ENCODE data around the gene TSG101.

TSG101 gene

DNA sequence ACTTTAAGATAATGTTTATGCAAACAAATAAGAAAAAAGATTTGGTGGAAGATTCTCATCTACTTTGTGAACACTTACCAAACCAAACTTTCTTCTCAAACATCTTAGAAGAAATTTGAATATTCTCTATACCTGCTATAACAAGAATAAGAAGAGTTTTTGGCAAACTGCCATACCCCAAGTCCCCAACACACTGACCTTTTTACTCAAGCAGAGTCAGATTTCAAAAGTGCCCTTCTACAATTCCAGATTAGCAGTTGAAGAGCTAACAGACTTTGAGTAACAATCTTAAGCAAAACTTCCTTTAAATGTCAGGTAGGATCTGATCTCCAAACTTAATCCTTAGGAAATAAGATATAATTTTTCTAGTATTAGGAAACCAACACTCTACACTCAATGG lies 33.9 kb downstream of the TSG101 start:
- no peak for DNase-seq (ENCODE audit: low read depth in 2 of 2)

DNA sequence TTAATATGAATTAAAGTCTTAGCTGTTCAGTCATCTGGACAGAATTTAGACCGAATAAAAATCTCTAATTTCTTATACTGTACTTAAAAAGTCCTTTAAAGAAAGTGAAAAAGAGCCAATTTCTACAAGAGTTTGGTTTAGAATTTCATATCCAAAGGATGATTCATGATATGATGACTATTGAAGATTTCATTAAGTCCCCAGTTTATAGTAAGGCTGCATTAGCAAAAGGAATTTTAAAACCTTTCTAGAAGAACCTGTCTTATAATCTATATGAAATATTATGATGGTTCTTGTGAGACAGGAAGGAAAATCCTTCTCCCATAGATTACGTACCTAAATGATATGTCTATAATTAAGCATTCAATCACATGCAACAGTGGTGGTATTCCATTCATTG lies 34.8 kb downstream of the TSG101 start:
- no peak for DNase-seq (ENCODE audit: low read depth in 2 of 2)

- no peak for DNase-seq (ENCODE audit: low read depth in 2 of 2)
Observed at GRCh38 chr11:18490736-18491485, 35.8 kb downstream of the TSG101 start.

- no peak for DNase-seq (ENCODE audit: low read depth in 2 of 2)
Observed at GRCh38 chr11:18490319-18490718, 36.4 kb downstream of the TSG101 start.

GRCh38 chr11:18485913-18486528 lies 40.7 kb downstream of the TSG101 start:
- no peak for DNase-seq (ENCODE audit: low read depth in 2 of 2)

DNA sequence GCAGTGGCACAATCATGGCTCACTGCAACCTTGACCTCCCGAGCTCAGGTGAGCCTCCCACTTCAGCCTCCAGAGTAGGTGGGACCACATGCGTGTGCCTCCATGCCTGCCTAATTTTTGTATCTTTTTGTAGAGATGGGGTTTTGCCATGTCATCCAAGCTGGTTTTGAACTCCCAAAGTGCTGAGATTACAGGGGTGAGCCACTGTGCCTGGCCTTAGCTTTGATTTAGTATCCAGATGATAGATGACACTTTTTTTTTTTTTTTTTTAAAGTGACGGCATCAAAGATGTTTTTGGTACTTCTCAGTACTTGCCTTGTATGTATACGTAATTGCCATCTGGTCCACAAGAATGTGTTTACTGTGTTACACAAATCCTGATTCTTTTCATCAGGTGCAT lies 47.7 kb downstream of the TSG101 start:
- no peak for DNase-seq (ENCODE audit: low read depth in 2 of 2)

DNA sequence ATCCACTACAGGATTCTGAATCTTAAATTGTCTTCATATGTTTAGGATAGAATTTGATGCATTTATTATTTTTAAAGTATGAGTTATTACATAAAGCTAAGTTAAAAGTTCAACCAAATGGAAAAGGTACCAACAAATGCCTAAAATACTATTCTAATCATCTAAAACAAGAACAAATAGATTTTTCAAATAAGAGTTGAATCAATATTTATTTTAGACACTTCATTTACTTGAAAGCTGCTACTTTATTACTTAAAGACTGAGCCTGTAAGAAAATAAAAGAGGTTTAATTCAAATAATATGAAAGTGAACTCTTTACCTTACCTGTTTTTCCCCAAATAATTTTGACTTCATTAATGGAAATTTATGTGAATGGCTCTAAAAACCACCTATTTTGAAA lies 54.2 kb downstream of the TSG101 start:
- no peak for DNase-seq (ENCODE audit: low read depth in 2 of 2)

- no peak for DNase-seq (ENCODE audit: low read depth in 2 of 2)
Observed at GRCh38 chr11:18471995-18472394, 54.7 kb downstream of the TSG101 start.

- no peak for DNase-seq (ENCODE audit: low read depth in 2 of 2)
Observed at GRCh38 chr11:18468961-18469360, 57.8 kb downstream of the TSG101 start.

GRCh38 chr11:18468059-18468458 lies 58.7 kb downstream of the TSG101 start:
- no peak for DNase-seq (ENCODE audit: low read depth in 2 of 2)

GRCh38 chr11:18466402-18466801 lies 60.3 kb downstream of the TSG101 start:
- no peak for DNase-seq (ENCODE audit: low read depth in 2 of 2)

GRCh38 chr11:18463439-18463838 lies 63.3 kb downstream of the TSG101 start:
- no peak for DNase-seq (ENCODE audit: low read depth in 2 of 2)

- no peak for DNase-seq (ENCODE audit: low read depth in 2 of 2)
Observed at GRCh38 chr11:18461909-18462308, 64.8 kb downstream of the TSG101 start.

GRCh38 chr11:18459634-18460033 lies 67.1 kb downstream of the TSG101 start:
- DNase-seq (ENCODE audit: low read depth in 2 of 2) = no peak

GRCh38 chr11:18457450-18457849 lies 69.3 kb downstream of the TSG101 start:
- DNase-seq (ENCODE audit: low read depth in 2 of 2) = no peak

- DNase-seq (ENCODE audit: low read depth in 2 of 2) = no peak
Observed at GRCh38 chr11:18455686-18456372, 70.9 kb downstream of the TSG101 start, which contains the start of gene LDHAL6A. TSS of gene LDHAL6A (plus strand) at chr11:18455856. CDS start at chr11:18456681, 825 bp downstream.

- DNase-seq (ENCODE audit: low read depth in 2 of 2) = no peak
Observed at GRCh38 chr11:18452927-18453326, 73.8 kb downstream of the TSG101 start.

DNA sequence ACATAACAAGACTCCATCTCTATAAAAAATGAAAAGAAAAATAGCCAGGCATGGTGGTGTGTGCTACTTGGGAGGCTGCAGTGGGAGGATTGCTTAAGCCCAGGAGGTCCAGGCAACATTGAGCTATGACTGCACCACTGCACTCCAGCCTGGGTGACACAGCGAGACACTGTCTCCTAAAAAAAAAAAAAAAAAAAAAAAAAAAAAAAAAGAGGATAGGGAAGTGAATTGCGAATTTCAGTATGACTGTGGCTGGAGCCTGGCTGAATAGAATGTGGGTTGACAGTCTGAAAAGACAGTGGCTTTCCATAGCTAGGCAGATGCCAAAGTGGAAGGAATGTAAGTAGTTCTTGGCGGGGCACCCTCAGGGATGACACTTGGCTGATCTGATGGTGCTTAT lies 77.5 kb downstream of the TSG101 start:
- DNase-seq (ENCODE audit: low read depth in 2 of 2) = no peak

- no peak for DNase-seq (ENCODE audit: low read depth in 2 of 2)
Observed at GRCh38 chr11:18438691-18439090, 88.1 kb downstream of the TSG101 start.
